Keratinocyte (primary cell): Measurements from ENCODE around the gene CEACAM7. TPM values are rescaled to one million over a fixed set of nuclear protein-coding genes. Genes with fewer than 3 reads are reported as not detected.

Source experiments
- DNase-seq: peaks from one replicate; pipeline ENCODE4 v3.0.0-alpha.2; 2011; ENCODE audit warnings: low read depth, missing footprints, low spot score
- FAIRE-seq: peaks from 2 replicates; lab custom pipeline; 2011; peaks lifted over from hg19 to GRCh38; lab: Jason Lieb, UNC
- H2AFZ ChIP-seq: 2 replicates; pipeline ENCODE4 v1.6.0; 2012; ENCODE audit warnings: low read length, control low read depth, inconsistent platforms; ENCODE audit not compliant: control insufficient read depth
- H3K27ac ChIP-seq: 2 replicates; pipeline ENCODE4 v1.5.1; 2011; ENCODE audit warnings: low read length; ENCODE audit not compliant: control insufficient read depth, insufficient read depth
- H3K27me3 ChIP-seq: 3 replicates; pipeline ENCODE4 v1.6.0; 2011; ENCODE audit warnings: low read length; ENCODE audit not compliant: control insufficient read depth, insufficient read depth; ENCODE audit errors: extremely low read depth
- H3K36me3 ChIP-seq, 2 experiments: 2 replicates in 1 of 2; 3 replicates in 1 of 2; pipeline ENCODE4 v1.5.1; 2011; ENCODE audit warnings: low read length in 2 of 2, mild to moderate bottlenecking in 1 of 2; ENCODE audit not compliant: control insufficient read depth in 2 of 2, insufficient read depth in 2 of 2; ENCODE audit errors: extremely low read depth in 1 of 2
- H3K4me1 ChIP-seq: 3 replicates; pipeline ENCODE4 v1.5.1; 2011; ENCODE audit warnings: low read length; ENCODE audit not compliant: control insufficient read depth, insufficient read depth; ENCODE audit errors: extremely low read depth
- H3K4me2 ChIP-seq: 3 replicates; pipeline ENCODE4 v1.6.0; 2011; ENCODE audit warnings: low read depth, low read length; ENCODE audit not compliant: control insufficient read depth, insufficient read depth; ENCODE audit errors: extremely low read depth
- H3K4me3 ChIP-seq, 3 experiments: fragments of 200-600 bp in 1 of 3; sonication (generic) in 1 of 3; 2 replicates in 2 of 3; 3 replicates in 1 of 3; pipeline ENCODE4 v1.5.1; 2011 to 2016; ENCODE audit warnings: low read length in 3 of 3, mild to moderate bottlenecking in 3 of 3, control low read depth in 2 of 3, inconsistent platforms in 1 of 3, low read depth in 1 of 3, mixed read lengths in 1 of 3, mixed run types in 1 of 3, moderate library complexity in 1 of 3; ENCODE audit not compliant: control insufficient read depth in 2 of 3, insufficient read depth in 2 of 3; ENCODE audit errors: extremely low read depth in 1 of 3
- H3K79me2 ChIP-seq: 2 replicates; pipeline ENCODE4 v1.6.0; 2012; ENCODE audit warnings: low read length; ENCODE audit not compliant: control insufficient read depth, insufficient read depth
- H3K9ac ChIP-seq: 3 replicates; pipeline ENCODE4 v1.6.0; 2011; ENCODE audit warnings: low read length; ENCODE audit not compliant: control insufficient read depth, insufficient read depth; ENCODE audit errors: extremely low read depth
- H3K9me1 ChIP-seq: 3 replicates; pipeline ENCODE4 v1.6.0; 2011; ENCODE audit warnings: low read length; ENCODE audit not compliant: control insufficient read depth, insufficient read depth; ENCODE audit errors: extremely low read depth
- H3K9me3 ChIP-seq: 2 replicates; pipeline ENCODE4 v1.5.1; 2012; ENCODE audit warnings: low read depth, low read length; ENCODE audit not compliant: control insufficient read depth
- H4K20me1 ChIP-seq: 3 replicates; pipeline ENCODE4 v1.6.0; 2011; ENCODE audit warnings: low read length; ENCODE audit not compliant: control insufficient read depth, insufficient read depth; ENCODE audit errors: extremely low read depth
- EZH2 ChIP-seq: IDR thresholded peaks from one replicate; pipeline ENCODE4 v1.6.1; 2012; ENCODE audit warnings: inconsistent platforms, mild to moderate bottlenecking, low read length, moderate library complexity
- dilution Hi-C: fragments of 300-500 bp; cut with MboI; formaldehyde crosslinking; loops from one replicate; pipeline ENCODE4 v1.7.0; 2020; ENCODE audit warnings: low sequenced_read_pairs; ENCODE audit not compliant: extremely low pct_ligation_motif_present
- polyA minus RNA-seq, 3 experiments: library from RNA; depleted of rRNA, polyadenylated mRNA; stranded (reverse); fragments of >200 nt; gene quantifications; 1 replicate in 1 of 3; 2 replicates in 1 of 3; 3 replicates in 1 of 3; pipeline ENCODE4 v1.2.3, GENCODE V29; 2011
- polyA plus RNA-seq, 5 experiments: library from polyadenylated mRNA; depleted of rRNA in 3 of 5; stranded (reverse) in 3 of 5; stranded (forward) in 1 of 5; unstranded in 1 of 5; fragments of >200 nt; gene quantifications; 1 replicate in 1 of 5; 2 replicates in 3 of 5; 3 replicates in 1 of 5; pipeline versions ENCODE4 v1.2.1 to v1.2.3, GENCODE V29; 2011 to 2012; ENCODE audit warnings: missing spikeins in 2 of 5, low read depth in 1 of 5, low replicate concordance in 1 of 5
- TF ChIP-seq, protein P1 (sequence below), 3 experiments: IDR thresholded peaks in 1 of 3; conservative IDR thresholded peaks in 1 of 3; optimal IDR thresholded peaks in 1 of 3; 2 replicates in 2 of 3; 3 replicates in 1 of 3; pipeline versions ENCODE3 to v1.5.1; 2011; ENCODE audit warnings: low read length in 3 of 3, mild to moderate bottlenecking in 3 of 3, moderate library complexity in 2 of 3, control low read depth in 1 of 3, inconsistent platforms in 1 of 3; ENCODE audit not compliant: insufficient read depth in 2 of 3; ENCODE audit errors: extremely low read depth in 1 of 3

Gene CEACAM7
- polyA plus RNA-seq (not detected in 3 replicates), polyA minus RNA-seq (not detected in 3 replicates)
- not detected for polyA plus RNA-seq (2011; ENCODE audit: low read depth)
- not detected in 2 replicates for polyA plus RNA-seq (2011; cell fraction: cytosol; rRNA removed)
- not detected in 2 replicates for polyA plus RNA-seq (2011; cell fraction: nucleus; rRNA removed)
- polyA plus RNA-seq (2012; ENCODE audit: low replicate concordance) = not detected in 2 replicates
- polyA minus RNA-seq (2011; cell fraction: cytosol; rRNA and poly(A)+ RNA removed) = not detected
- polyA minus RNA-seq (2011; cell fraction: nucleus; rRNA and poly(A)+ RNA removed) = not detected in 2 replicates

DNA sequence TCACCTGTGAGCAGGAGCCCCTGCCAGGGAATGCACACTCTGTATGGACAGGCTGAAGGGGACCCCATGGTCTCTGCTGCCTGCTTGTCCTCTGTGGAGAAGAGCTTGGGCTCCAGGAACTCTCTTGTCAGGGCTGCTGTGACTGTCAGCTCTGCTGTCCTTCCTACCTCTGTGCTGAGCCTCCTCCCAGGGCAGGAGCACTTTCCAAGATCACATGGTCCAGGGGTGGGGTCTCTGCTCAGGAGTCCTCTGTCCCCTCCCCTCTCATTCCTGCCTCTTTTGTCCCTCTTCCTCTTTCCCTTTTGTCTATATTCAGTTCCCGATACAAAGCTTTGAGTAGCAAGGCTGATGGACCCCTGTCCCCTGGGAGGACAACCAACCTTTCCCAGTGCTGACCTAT lies at the start of gene CEACAM7:
TSS of gene CEACAM7 (minus strand) at position 173 of the 400 bp plus-strand sequence. CDS start at position 68, 105 bp downstream.
- Histone ChIP-seq H2AFZ (no peak within 1 kb of the TSS), H3K79me2 (no peaks in the 10 kb centered on the region), H3K4me2 (no peak within 1 kb of the TSS), H3K4me1 (no peaks in the 10 kb centered on the region), H4K20me1 (no peaks in the 10 kb centered on the region), H3K36me3 (no peaks in the 10 kb centered on the region), H3K9me1 (no peaks in the 10 kb centered on the region), H3K27me3 (peaks cover 8% of the 10 kb centered on the region), H3K4me3 (no peak within 1 kb of the TSS), H3K27ac (no peak within 1 kb of the TSS), H3K9ac (no peak within 1 kb of the TSS), H3K9me3 (no peaks in the 10 kb centered on the region)
- dilution Hi-C loops = no loop called here
- no peak for TF ChIP-seq EZH2
- TF ChIP-seq, protein P1, sequence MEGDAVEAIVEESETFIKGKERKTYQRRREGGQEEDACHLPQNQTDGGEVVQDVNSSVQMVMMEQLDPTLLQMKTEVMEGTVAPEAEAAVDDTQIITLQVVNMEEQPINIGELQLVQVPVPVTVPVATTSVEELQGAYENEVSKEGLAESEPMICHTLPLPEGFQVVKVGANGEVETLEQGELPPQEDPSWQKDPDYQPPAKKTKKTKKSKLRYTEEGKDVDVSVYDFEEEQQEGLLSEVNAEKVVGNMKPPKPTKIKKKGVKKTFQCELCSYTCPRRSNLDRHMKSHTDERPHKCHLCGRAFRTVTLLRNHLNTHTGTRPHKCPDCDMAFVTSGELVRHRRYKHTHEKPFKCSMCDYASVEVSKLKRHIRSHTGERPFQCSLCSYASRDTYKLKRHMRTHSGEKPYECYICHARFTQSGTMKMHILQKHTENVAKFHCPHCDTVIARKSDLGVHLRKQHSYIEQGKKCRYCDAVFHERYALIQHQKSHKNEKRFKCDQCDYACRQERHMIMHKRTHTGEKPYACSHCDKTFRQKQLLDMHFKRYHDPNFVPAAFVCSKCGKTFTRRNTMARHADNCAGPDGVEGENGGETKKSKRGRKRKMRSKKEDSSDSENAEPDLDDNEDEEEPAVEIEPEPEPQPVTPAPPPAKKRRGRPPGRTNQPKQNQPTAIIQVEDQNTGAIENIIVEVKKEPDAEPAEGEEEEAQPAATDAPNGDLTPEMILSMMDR (optimal IDR thresholded peaks at IDR 0.05 in 1 of 3, IDR thresholded peaks at IDR 0.05 in 1 of 3, conservative IDR thresholded peaks at IDR 0.05 in 1 of 3; ENCODE audit: extremely low read depth in 1 of 3, insufficient read depth in 2 of 3, low read length in 3 of 3) = no peak
- DNase-seq = no peak
- FAIRE-seq = no peak

- no peak overlapping the region for H3K4me3 ChIP-seq
- H3K9me1 ChIP-seq = no peaks in the 10 kb centered on the region
- H3K9ac ChIP-seq = no peak overlapping the region
- H3K36me3 ChIP-seq = no peaks in the 10 kb centered on the region
- no peak overlapping the region for H3K27ac ChIP-seq
- H3K79me2 ChIP-seq = no peaks in the 10 kb centered on the region
- H3K4me2 ChIP-seq = no peak overlapping the region
- no peak overlapping the region for H2AFZ ChIP-seq
- H3K27me3 ChIP-seq = no peaks in the 10 kb centered on the region
- H3K4me1 ChIP-seq = no peaks in the 10 kb centered on the region
- DNase-seq (no peak), FAIRE-seq (no peak)
- no peaks in the 10 kb centered on the region for H3K9me3 ChIP-seq
- dilution Hi-C loops = no loop called here
- no peaks in the 10 kb centered on the region for H4K20me1 ChIP-seq
- no peak for TF ChIP-seq EZH2
- TF ChIP-seq, protein P1 (optimal IDR thresholded peaks at IDR 0.05 in 1 of 3, IDR thresholded peaks at IDR 0.05 in 1 of 3, conservative IDR thresholded peaks at IDR 0.05 in 1 of 3; ENCODE audit: extremely low read depth in 1 of 3, insufficient read depth in 2 of 3, low read length in 3 of 3) = no peak
Observed at GRCh38 chr19:41735071-41735600, 47.1 kb upstream of the CEACAM7 start.
